ENCODE measurements around the gene ARHGEF1.
A peak's percentile ranks its signal among the peaks of the same experiment; 100 is the strongest.

The ARHGEF1 gene

GRCh38 chr19:41879670-41880328 lies 3.2 kb upstream of the ARHGEF1 start:
- Histone ChIP-seq H3K4me1 (ENCODE audit: insufficient read depth, low read length, severe bottlenecking) (peaks cover 74% of the 10 kb centered on the region), H3K4me3 (ENCODE audit: low read depth, low read length, poor library complexity, severe bottlenecking) (peak overlapping the region; percentile 85), H3K4me2 (ENCODE audit: low read length) (peak overlapping the region; percentile 90)

GRCh38 chr19:41880329-41880708 lies 2.7 kb upstream of the ARHGEF1 start:
- H3K36me3 ChIP-seq (ENCODE audit: insufficient read depth, low read length), result peaks cover 36% of the 10 kb centered on the region
- no peak overlapping the region; the same call in 1 of the 2 replicates for H3K9ac ChIP-seq (ENCODE audit: low read length)
- no peaks in the 10 kb centered on the region for H3K27me3 ChIP-seq (ENCODE audit: insufficient read depth, low read length)
- TF ChIP-seq EZH2 (IDR thresholded peaks at IDR 0.05; ENCODE audit: borderline replicate concordance, low read length), result no peak
- no peak for TF ChIP-seq CTCF (IDR thresholded peaks at IDR 0.05; ENCODE audit: low read length)
- H3K4me3 ChIP-seq (ENCODE audit: low read depth, low read length, poor library complexity, severe bottlenecking), result peak overlapping the region; percentile 85
- peaks cover 17% of the 10 kb centered on the region for H3F3A ChIP-seq (ENCODE audit: insufficient read depth, low read length)
- no peaks in the 10 kb centered on the region for H4K20me1 ChIP-seq (ENCODE audit: insufficient read depth, low read length)
- peak overlapping the region; percentile 100 for H3K27ac ChIP-seq (ENCODE audit: low read depth, low read length, poor library complexity, severe bottlenecking)
- H3K79me2 ChIP-seq (ENCODE audit: insufficient read depth, low read length), result peaks cover 21% of the 10 kb centered on the region
- peaks cover 74% of the 10 kb centered on the region for H3K4me1 ChIP-seq (ENCODE audit: insufficient read depth, low read length, severe bottlenecking)
- H2AFZ ChIP-seq (ENCODE audit: low read length), result no peak overlapping the region
- no peaks in the 10 kb centered on the region for H3K9me2 ChIP-seq (ENCODE audit: low read depth, low read length)
- no peaks in the 10 kb centered on the region for H3K9me3 ChIP-seq (ENCODE audit: low read length)
- peak overlapping the region; percentile 90; the same call in 1 of the 2 replicates for H3K4me2 ChIP-seq (ENCODE audit: low read length)

More at GRCh38 chr19:41879670-41880328, 3.2 kb upstream of the ARHGEF1 start:
- TF ChIP-seq EZH2 (IDR thresholded peaks at IDR 0.05; ENCODE audit: borderline replicate concordance, low read length), result no peak
- Histone ChIP-seq H3K9me3 (ENCODE audit: low read length) (no peaks in the 10 kb centered on the region), H3F3A (ENCODE audit: insufficient read depth, low read length) (peaks cover 17% of the 10 kb centered on the region), H3K79me2 (ENCODE audit: insufficient read depth, low read length) (peaks cover 16% of the 10 kb centered on the region), H3K36me3 (ENCODE audit: insufficient read depth, low read length) (peaks cover 36% of the 10 kb centered on the region), H3K9me2 (ENCODE audit: low read depth, low read length) (no peaks in the 10 kb centered on the region), H3K27me3 (ENCODE audit: insufficient read depth, low read length) (no peaks in the 10 kb centered on the region), H3K9ac (ENCODE audit: low read length) (peak overlapping the region; percentile 98), H4K20me1 (ENCODE audit: insufficient read depth, low read length) (no peaks in the 10 kb centered on the region), H2AFZ (ENCODE audit: low read length) (no peak overlapping the region), H3K27ac (ENCODE audit: low read depth, low read length, poor library complexity, severe bottlenecking) (peak overlapping the region; percentile 100)

GRCh38 chr19:41883463-41883820 lies 458 bp downstream of the ARHGEF1 start:
- H3K9me2 ChIP-seq (ENCODE audit: low read depth, low read length), result no peaks in the 10 kb centered on the region
- TF ChIP-seq CTCF (IDR thresholded peaks at IDR 0.05; ENCODE audit: low read length) (no peak), EZH2 (IDR thresholded peaks at IDR 0.05; ENCODE audit: borderline replicate concordance, low read length) (no peak)
- H3K4me1 ChIP-seq (ENCODE audit: insufficient read depth, low read length, severe bottlenecking), result peaks cover 74% of the 10 kb centered on the region

More at GRCh38 chr19:41883463-41883820, 458 bp downstream of the ARHGEF1 start:
- Histone ChIP-seq H3K79me2 (ENCODE audit: insufficient read depth, low read length) (peaks cover 12% of the 10 kb centered on the region), H2AFZ (ENCODE audit: low read length) (no peak overlapping the region), H3K27ac (ENCODE audit: low read depth, low read length, poor library complexity, severe bottlenecking) (peak overlapping the region; percentile 95), H3F3A (ENCODE audit: insufficient read depth, low read length) (peaks cover 4% of the 10 kb centered on the region; the same call in 1 of the 2 replicates), H3K4me2 (ENCODE audit: low read length) (peak overlapping the region; percentile 82), H3K4me3 (ENCODE audit: low read depth, low read length, poor library complexity, severe bottlenecking) (peak overlapping the region; percentile 83), H3K36me3 (ENCODE audit: insufficient read depth, low read length) (peaks cover 32% of the 10 kb centered on the region), H4K20me1 (ENCODE audit: insufficient read depth, low read length) (no peaks in the 10 kb centered on the region), H3K9ac (ENCODE audit: low read length) (peak overlapping the region; percentile 92), H3K27me3 (ENCODE audit: insufficient read depth, low read length) (no peaks in the 10 kb centered on the region), H3K9me3 (ENCODE audit: low read length) (no peaks in the 10 kb centered on the region)
